ENCODE results near the gene ARHGAP40.
A peak's percentile ranks its signal among the peaks of the same experiment; 100 is the strongest.

ARHGAP40 gene

GRCh38 chr20:38601216-38602184, at the start of gene ARHGAP40:
TSS of gene ARHGAP40 (plus strand) at chr20:38601809.
- no peak for TF ChIP-seq CTCF (IDR thresholded peaks at IDR 0.05)
- no peak within 1 kb of the TSS for H3K27ac ChIP-seq
- no peak for DNase-seq (ENCODE audit: low spot score)
- peak within 1 kb of the TSS; percentile 14 for H3K4me3 ChIP-seq

- Histone ChIP-seq H3K4me3 (no peak overlapping the region), H3K27ac (no peak overlapping the region)
- no peak for TF ChIP-seq CTCF (IDR thresholded peaks at IDR 0.05)
- no peak for DNase-seq (ENCODE audit: low spot score)
Observed at GRCh38 chr20:38554986-38555385, 46.6 kb upstream of the ARHGAP40 start.

DNA sequence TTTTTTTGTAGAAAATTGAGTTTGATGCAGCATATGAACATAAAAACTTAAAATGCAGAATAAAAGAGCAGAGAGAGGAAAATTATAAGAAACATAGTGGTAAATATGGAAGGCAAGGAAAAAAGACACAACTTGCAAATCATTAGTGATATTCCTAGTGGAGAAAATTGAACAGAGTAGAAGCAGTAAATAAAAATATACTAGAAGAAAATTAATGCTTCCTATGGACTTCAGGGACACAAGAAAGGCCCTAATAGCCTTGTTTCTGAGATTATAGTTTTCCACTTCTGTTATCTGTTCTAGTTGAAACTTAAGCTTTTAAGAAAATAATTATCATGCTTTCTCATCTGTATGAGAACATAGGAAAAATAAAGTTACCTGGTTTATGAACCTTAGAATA, 46.2 kb upstream of the ARHGAP40 start:
- no peak for TF ChIP-seq CTCF (IDR thresholded peaks at IDR 0.05)
- H3K27ac ChIP-seq = no peak overlapping the region
- no peak overlapping the region for H3K4me3 ChIP-seq
- no peak for DNase-seq (ENCODE audit: low spot score)

DNA sequence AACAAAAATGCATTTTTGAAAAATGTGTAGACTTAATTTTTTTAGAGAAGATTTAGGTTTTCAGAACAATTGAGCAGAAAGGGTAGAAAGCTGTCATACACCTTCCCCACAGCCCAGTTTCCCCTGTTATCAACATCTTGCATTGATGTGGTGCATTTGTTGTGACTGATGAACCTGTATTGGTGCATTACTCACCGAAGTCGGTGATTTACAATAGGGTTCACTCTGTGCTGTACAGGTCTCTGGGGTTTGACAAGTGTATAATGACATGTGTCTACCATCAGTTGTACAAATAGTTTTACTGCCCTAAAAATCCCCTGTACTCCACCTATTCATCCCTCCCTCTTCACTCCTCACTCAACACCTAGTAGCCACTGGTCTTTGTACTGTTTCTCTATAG, 44.4 kb upstream of the ARHGAP40 start:
- TF ChIP-seq CTCF (IDR thresholded peaks at IDR 0.05) = no peak
- DNase-seq (ENCODE audit: low spot score) = no peak
- H3K27ac ChIP-seq = no peak overlapping the region

GRCh38 chr20:38558596-38559360, 42.8 kb upstream of the ARHGAP40 start:
- no peak overlapping the region for H3K4me3 ChIP-seq

More for the DNA sequence above, 44.4 kb upstream of the ARHGAP40 start:
- no peak overlapping the region for H3K4me3 ChIP-seq

DNA sequence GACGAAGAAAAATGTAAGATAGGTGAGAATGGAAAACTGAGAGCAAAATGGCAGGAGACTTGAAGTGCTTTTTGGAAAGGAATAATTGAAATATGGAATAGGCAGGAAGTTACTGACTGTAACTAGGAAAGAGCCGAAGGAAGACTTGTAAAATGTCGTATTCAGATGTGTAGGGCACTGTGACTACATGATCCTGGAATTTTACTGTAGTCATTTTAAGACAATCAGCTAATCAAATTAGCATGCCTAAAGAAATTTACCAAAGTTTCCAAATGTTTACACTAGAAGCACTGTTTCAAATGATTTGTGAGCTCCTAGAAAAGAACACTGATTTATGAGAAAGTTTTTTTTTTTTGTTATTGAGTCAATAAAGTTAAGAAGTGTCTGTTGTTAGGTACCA, 41.8 kb upstream of the ARHGAP40 start:
- no peak overlapping the region for H3K4me3 ChIP-seq
- no peak for DNase-seq (ENCODE audit: low spot score)
- no peak overlapping the region for H3K27ac ChIP-seq
- TF ChIP-seq CTCF (IDR thresholded peaks at IDR 0.05) = no peak

More at GRCh38 chr20:38558596-38559360, 42.8 kb upstream of the ARHGAP40 start:
- TF ChIP-seq CTCF (IDR thresholded peaks at IDR 0.05) = no peak
- H3K27ac ChIP-seq = no peak overlapping the region
- no peak for DNase-seq (ENCODE audit: low spot score)
